A673 (cell line): Measurements from ENCODE around the gene RAC2.

Experiments
- CTCF ChIP-seq: fragments of 300-800, 200-600 bp; sonication (generic); conservative IDR thresholded peaks from 2 replicates; pipeline ENCODE4 v1.5.1; 2017; ENCODE audit warnings: low read depth, mild to moderate bottlenecking, antibody characterized with exemption, low read length, moderate library complexity, mixed read lengths
- EZH2 ChIP-seq: fragments of 200-600 bp; sonication (generic); IDR thresholded peaks from 2 replicates; pipeline ENCODE4 v1.6.1; 2017; ENCODE audit warnings: borderline replicate concordance, low read depth, mild to moderate bottlenecking, mixed read lengths, antibody characterized with exemption, low read length; ENCODE audit not compliant: poor library complexity, severe bottlenecking

GRCh38 chr22:37235897-37236607 lies 8.0 kb downstream of the RAC2 start:
- TF ChIP-seq CTCF (no peak), EZH2 (no peak)
